ENCODE results near the gene COP1.

Gene COP1

DNA sequence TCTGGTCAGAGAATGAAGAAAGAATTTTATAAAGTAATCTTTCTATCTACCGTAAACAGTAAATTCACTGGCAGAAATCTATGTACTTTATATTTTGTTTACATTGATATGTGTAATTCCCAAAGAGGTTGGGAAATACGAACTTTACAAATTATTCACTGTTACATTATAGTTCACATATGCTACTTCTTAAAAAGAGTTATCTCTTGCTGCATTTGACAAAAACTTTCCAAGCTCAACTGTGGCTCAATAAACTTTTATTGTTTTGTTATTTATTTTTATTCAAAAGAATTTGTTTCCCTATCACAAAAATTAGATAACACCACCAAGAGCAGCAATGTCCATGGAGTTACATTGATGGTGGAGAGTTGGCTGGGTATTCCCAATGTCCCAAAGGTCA is 262.5 kb downstream of the COP1 start:
- no peak for DNase-seq

DNA sequence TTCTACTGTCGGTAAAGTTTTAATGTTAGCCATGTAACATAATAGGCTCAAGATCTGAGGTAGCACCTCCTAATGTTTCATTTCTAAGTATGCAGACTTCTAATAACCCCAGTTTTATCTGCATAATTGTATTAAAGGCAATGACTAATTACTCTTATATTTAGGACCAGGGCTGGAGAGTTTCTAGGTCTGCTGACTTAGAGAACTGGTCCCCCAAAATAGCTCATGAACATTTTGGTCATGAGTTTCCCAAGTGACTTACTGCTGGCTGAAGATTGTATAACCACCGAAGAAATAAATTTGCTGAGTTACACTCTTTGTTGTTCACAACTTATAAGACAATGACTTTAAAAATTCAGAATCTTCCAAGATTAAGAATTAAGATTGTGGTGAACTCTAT is 265.9 kb downstream of the COP1 start:
- DNase-seq = no peak

DNA sequence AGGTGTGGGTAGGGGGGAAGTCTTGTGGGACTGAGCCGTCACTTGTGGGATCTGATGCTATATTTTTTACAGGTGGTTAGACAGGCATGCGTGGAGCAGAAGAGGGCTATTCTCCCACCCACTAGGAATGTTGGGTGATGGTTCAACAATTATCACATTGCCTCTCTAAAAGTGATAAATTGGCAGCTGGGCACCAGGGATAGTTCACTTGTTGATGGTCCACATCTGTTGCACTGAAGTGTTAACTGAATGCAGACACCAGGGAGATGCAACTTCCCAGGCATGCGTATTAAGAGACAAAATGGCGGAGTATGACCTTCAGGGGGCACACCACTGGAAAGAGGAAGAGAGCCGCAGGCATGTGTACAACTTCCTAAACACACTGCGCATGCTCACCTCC is 270.4 kb downstream of the COP1 start:
- no peak for DNase-seq

DNA sequence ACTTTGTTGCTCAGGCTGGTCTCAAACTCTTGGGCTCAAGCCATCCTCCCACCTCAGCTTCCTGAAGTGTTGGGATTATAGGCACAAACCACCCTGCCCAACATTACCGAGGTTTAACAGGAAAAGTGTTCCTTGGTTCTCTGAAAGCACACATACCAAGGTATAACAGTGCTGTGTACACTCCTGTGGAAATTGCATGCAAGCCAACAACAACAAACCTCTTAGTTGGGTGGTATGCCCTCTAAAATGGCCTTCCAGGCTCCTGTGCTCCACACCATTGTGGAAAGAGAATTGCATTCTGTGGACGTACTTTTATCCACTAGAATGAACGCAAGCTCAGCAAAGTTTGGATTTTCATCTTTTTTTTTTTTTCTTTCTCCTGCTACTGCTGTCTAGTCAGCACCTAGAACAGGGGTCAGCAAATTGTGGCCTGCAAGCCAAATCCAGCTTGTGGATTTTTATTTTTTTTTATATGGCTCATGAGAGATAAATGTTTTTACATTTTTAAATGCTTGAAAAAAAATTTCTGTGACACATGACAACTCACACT is 271.4 kb downstream of the COP1 start:
- DNase-seq = no peak

DNA sequence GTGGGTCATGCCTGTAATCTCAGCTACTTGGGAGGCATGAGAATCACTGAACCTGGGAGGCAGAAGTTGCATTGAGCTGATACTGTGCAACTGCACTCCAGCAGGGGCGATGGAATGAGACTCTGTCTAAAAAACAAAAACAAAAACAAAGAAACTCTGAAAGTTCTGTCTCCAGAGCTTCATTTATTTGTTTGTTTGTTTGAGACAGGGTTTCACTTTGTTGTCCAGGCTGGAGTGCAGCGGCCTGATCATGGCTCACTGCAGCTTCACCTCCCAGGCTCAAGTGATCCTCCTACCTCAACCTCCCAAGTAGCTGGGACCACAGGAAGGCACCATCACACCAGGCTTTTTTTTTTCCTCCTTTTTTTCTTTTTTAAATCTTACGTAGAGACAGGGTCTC is 271.9 kb downstream of the COP1 start:
- no peak for DNase-seq

DNA sequence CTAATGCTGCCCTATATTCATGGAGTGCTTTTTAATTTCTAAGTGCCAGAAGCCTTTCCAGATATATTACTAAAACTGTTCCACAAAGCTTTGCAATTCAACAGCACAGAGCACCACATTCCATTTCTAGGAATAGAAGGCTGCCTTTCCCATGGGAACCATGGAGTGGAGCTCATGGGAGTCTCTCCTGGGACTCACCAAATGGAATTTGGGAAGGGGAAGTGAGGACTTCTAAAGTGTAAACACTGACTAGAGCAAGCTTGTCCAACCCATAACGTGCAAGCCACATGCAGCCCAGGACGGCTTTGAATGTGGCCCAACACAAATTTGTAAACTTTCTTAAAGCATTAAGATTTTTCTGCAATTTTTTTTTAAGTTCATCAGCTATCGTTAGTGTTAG is 273.3 kb downstream of the COP1 start:
- DNase-seq = no peak

DNA sequence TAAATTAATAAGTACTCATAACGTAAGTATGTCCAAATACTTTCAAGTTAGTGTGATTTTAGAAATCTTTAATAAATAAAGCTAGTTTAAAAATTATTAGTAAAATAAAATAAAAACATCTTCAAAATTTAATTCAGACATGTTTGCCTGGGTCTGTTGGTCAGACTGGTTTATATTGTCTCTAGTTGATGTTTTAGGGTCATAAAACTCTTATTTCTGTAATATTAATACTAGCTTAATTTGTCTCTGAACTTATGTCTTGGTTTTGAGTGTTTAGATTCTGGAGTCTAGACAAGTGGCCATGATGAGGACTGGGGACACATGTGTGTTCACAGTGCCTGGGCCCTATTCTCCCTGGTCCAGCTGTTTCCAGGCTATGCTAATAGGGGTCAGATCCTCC is 279.1 kb downstream of the COP1 start:
- DNase-seq = no peak

DNA sequence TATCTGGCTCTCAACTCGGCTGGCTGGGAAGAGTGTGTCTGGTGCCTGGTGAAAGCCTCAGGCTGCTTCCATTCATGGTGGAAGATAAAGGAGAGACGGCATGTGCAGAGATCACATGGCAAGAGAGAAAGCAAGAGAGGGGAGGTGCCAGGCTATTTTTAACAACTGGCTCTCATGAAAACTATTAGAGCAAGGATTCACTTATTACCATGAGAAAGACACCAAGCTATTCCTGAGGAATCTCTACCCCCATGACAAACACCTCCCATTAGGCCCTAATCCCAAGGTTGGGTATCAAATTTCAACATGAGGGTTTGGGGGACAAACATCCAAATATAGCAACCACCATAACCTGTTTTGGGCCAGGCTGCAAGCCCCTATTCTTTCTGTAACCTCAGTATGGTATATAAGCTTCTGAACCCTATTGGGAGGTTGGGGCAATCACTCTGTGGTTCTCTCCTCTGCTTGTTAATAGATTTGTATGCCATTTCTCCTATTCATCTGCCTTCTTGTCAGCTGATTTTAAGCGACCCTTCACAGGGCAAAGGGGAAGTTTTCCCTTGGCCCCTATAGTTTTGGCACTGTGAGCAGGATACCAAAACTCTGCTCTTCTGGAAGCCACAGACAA is 284.7 kb downstream of the COP1 start:
- no peak for DNase-seq

DNA sequence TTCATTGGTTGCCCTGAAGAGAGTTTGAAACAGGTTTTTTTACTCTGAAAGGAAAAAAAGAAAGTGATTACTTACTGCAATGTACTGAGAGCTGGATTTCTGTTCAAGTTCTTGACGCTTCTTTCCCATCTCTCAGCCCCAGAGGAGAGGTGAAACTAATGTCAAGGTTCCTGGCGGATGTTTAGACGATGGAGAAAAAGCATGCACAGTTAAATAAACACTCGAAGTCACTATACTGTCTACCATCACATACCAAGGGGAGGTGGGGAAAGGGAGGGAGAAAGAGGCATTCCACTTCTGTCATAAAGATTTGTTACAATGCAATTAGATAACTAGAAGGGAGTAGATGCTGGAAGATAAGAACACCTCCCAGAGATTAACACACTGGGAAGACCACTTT is 286.7 kb downstream of the COP1 start:
- no peak for DNase-seq

DNA sequence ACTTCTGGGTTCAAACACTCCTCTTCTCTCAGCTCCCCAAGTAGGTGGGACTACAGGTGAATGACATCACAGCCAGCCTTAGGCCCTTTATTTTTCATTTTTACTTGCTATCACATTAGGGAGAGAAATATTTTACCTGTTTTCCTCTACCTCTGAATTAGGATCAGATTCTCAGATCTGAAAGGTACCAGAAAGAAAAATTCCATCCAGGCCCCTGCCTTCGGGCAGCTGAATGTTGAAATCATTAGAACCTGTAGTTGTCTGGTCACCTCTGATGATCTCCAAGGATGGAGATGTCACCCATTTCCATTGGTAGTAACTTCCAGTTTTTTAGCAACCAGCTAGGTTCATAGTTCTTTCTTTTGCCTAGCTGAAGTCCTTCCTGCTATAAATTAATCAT is 288.1 kb downstream of the COP1 start:
- no peak for DNase-seq

DNA sequence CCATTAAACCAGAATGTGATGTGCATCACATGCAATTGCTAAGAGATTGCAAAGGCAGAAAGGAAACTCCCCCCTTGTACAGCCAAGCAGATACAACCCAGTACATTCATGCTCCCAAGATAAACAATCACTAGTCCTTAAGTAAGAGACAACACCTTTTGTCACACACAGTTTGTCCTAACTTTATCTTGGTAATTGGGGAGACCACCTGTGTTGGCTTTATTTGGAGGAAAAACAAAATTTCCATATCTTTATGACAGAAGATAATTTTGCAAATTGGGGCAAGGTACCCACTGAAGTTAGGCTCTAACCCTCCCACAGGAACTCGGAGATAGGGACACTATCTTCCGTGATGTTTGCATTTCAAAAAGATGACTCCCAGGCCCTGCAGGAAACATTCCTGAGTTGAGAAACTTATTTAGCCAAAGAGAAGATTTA is 288.7 kb downstream of the COP1 start:
- no peak for DNase-seq

DNA sequence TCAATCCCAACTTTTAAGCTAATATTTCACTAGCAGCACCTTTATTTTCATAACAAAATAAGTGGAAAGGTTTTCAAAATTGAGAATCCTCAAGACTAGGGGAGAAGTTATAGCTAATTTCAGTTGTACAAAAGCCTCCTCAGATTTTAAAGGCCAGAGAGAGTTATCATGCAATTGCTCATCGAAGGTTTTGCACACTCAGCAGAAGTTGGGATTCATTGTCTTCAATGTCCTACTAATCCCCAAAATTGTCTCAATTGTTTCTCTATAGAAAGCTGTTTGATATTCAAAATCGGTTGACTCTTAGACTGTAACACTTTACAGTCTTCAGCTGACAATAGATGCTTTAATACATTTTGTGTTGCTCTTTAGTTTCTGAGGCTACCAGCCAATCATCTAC is 293.0 kb downstream of the COP1 start:
- no peak for DNase-seq

DNA sequence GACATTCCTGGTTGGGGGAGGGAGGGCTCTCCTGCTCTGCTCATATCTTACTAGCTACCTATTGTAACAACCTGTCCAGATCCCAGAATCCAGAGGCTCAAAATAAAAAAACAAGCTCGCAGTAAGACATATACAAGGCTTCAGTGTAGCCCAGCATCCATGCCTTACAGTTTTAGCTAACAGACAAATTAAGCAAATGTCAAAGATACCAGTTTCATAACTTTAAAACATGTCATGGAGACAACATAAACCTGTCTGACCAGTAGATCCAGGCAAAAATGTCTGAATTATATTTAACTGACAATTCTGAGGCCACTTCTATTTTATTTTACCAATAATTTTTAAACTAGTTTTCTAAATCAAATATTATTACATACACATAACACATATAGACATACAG is 295.9 kb downstream of the COP1 start:
- no peak for DNase-seq

DNA sequence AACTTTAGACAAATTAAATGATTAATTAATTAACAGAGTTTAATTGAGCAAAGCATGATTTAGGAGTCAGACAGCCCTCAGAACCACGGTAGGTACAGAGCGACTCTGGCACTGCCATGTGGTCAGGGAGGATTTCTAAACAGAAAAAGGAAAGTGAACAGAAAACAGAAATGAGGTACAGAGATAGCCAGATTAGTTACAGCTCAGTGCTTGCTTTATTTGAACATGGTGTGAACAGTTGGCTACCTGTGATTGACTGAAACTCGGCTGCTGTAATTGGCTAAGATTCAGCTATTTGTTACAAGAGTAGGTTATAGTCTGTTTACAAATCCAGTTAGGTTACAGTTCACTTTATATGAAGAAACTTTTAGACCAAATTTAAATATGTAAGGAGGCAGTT is 300.7 kb downstream of the COP1 start:
- DNase-seq = no peak

DNA sequence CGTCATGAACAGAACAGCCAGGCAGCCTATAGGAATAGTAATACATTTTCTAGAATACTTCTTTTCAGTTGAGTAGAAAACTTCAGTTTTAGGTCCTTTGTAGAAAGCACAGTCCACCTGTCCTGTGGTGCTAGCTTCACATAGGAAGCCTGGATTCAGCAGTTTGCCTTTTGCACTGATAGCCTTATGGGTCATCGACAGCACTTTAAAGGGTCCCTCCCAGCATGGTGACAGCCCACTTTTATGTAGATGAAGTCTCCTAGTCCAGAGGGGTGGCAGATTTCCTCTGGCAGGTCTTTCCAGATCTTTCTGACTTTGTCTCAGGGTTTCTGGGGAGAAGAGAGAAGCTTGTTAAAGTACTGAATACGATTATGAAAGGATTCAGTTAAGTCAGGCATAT is 302.3 kb downstream of the COP1 start:
- DNase-seq = no peak

DNA sequence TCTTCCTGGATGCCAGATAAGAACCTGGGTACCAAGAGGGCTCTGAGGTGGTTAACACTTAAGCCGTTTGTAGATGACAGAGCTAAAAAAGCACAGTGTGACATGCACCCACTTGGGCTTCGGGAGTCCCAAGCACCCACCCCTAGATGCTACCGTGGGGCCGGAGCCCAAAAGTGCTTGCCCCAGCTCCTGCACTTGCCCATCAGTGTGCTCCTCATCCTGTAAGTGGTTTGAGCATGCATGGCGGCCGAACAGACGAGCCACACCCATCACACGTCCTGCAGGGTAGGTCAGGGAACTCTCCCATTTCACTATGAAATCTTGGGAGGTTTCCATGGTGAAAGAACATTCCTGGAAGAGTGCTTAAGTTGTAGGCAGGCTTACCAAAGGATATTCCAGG is 304.8 kb downstream of the COP1 start:
- DNase-seq = no peak

DNA sequence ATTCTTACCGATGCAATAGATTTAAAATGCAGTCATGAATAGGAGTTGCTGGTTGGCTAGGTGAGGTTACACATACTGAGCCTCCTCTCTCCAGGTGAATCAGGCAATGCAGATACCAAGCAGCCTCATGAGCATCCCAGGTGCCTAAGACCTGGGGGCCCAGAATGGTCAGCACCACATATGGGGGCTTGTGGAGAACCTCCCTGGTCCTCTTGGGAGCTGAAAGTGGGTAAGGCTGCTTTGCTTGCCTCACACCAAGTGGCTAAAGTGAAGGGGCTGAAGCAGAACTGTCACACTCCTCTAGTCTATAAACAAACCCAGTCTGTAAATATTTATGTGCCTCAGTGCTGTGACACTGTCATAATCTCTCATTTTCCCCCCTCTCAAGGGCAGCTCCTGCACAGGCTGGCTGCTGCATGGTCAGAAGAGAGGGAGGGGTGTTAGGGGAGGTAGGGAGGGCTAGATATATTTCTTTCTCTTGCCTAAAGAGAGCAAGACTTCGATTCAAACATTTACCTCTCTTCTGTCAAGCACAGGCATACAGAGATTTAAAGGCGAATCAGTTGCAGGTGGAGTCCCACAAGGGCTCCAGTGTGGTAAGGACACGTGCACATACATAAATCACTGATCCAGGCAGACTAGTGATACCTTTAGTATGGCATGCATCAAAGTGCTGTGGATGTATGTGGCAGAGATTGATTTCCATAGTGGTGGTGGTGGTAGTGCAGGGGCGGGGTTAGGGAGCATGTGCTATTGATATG is 305.8 kb downstream of the COP1 start:
- DNase-seq = no peak

DNA sequence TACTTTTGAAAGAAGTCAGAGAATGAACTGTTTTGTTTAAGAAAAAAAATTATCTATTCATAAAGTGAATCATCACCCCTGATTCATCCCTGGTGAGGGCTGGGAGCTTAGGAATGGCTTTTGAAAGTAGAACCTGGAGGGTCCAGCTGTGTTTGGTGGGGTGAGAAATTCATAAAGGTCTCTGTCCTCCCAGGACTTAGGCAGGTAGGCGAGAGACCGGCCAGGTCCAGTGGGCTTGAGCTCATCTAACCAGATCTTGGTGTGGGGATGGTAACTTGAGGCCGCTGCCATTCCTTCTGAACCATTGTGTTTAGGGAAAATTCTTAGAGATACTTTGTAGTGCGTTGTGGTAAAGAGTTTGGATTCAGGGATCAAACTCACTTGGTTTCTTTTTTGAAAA is 306.9 kb downstream of the COP1 start:
- DNase-seq = no peak

DNA sequence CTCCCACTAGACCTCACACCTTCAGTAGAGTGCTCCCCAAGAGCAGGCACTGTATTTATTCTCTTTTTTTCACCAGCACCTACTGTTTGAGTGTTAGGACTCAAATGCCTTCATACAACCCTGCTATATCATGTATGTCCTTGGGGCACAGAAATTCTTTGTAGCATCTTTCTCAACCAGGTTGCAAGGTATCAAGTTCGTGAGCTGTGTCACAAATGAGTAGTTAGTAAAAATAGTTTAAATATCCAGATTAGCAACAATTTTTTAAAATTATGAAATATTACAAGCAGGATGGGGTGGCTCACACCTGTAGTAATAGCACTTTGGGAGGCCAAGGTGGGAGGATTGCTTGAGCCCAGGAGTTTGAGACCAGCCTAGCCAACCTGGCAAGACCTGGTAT is 311.1 kb downstream of the COP1 start:
- no peak for DNase-seq

Data from activated CD4-positive, alpha-beta T cell treated with anti-CD3 and anti-CD28 coated beads for 1 hour (primary cell).